GM19025 (cell line): ENCODE results near the gene DVL2.

ENCODE experiments used
- ATAC-seq: cut with Tn5 transposase; IDR thresholded peaks from one replicate; pipeline ENCODE4 v1.9.1; 2021; ENCODE audit warnings: mild to moderate bottlenecking, low read depth, moderate library complexity; ENCODE audit not compliant: unreplicated experiment

DVL2 gene

GRCh38 chr17:7221278-7222092, 12.8 kb downstream of the DVL2 start:
- no peak for ATAC-seq

- no peak for ATAC-seq
Observed at GRCh38 chr17:7220593-7221277, 13.6 kb downstream of the DVL2 start.

- peak; percentile 61 for ATAC-seq
Observed at GRCh38 chr17:7219812-7220592, 14.3 kb downstream of the DVL2 start, which contains the start of the genes ACADVL and DLG4. Gene ACADVL, plus strand, starts transcription at chr17:7219938. Its CDS starts 47 bp downstream, at chr17:7219985. Gene DLG4, minus strand, starts transcription at chr17:7219836.

GRCh38 chr17:7219229-7219811, 15.0 kb downstream of the DVL2 start:
- no peak for ATAC-seq

- no peak for ATAC-seq
Observed at GRCh38 chr17:7218758-7219157, 15.6 kb downstream of the DVL2 start.

GRCh38 chr17:7218166-7218565, 16.2 kb downstream of the DVL2 start:
- no peak for ATAC-seq

GRCh38 chr17:7217113-7217987, 17.0 kb downstream of the DVL2 start:
- no peak for ATAC-seq

GRCh38 chr17:7216242-7217112, 17.8 kb downstream of the DVL2 start:
- no peak for ATAC-seq

GRCh38 chr17:7215652-7216180, 18.6 kb downstream of the DVL2 start:
- no peak for ATAC-seq

- ATAC-seq = no peak
Observed at GRCh38 chr17:7215136-7215638, 19.1 kb downstream of the DVL2 start.

GRCh38 chr17:7214300-7215135, 19.8 kb downstream of the DVL2 start:
- ATAC-seq = peak; percentile 63

- no peak for ATAC-seq
Observed at GRCh38 chr17:7213895-7214299, 20.4 kb downstream of the DVL2 start.

- ATAC-seq = no peak
Observed at GRCh38 chr17:7211491-7212273, 22.6 kb downstream of the DVL2 start.

GRCh38 chr17:7208754-7209460, 25.4 kb downstream of the DVL2 start:
- ATAC-seq = no peak

GRCh38 chr17:7208027-7208571, 26.2 kb downstream of the DVL2 start:
- no peak for ATAC-seq
